ENCODE data around the gene SRD5A3. TPM values are rescaled to one million over a fixed set of nuclear protein-coding genes. Genes with fewer than 3 reads are reported as not detected.
"Not testable (repeated sequence)": the region's sequence is repeated elsewhere in the genome, so short reads cannot be mapped to it uniquely, and the experiment has no call there.

Gene SRD5A3
- total RNA-seq, 6 donors from 2014 or later = 7.2 to 21.4 (median 13.0) TPM

DNA sequence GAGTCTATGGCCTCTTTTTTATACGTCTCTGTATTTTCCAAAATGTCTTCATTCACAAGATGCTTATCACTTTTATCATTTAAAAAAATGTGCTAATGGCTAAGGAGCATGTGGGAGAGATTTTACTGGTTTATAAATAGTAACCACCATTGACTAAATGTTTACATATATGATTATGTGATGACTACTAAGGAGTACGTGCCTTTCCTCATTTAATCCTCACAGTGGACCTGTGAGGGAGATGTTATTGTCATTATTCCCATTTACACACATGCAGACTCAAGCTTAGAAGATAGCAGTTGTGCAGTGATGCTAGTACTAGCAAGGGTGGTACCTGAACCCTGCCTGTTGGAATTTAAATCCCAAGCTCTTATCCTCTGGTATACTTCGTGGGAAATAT is 2.4 kb downstream of the SRD5A3 start:
- WGBS, 2 donors = 63 to 64% methylated on average over 3 of the region's 3 CpGs
- Histone ChIP-seq H3K9me3 (no peaks in the 10 kb centered on the region), H3K4me1 (peaks cover 20 to 37% (median 31%) of the 10 kb centered on the region in 4 donors), H3K27ac (no peak overlapping the region), H3K36me3 (no peaks in the 10 kb centered on the region), H3K27me3 (no peaks in the 10 kb centered on the region), H3K4me3 (no peak overlapping the region)
- TF ChIP-seq POLR2A (IDR thresholded peaks at IDR 0.05) (no peak), EP300 (IDR thresholded peaks at IDR 0.05) (no peak), POLR2AphosphoS5 (IDR thresholded peaks at IDR 0.05) (no peak)
- TF ChIP-seq, protein P1, sequence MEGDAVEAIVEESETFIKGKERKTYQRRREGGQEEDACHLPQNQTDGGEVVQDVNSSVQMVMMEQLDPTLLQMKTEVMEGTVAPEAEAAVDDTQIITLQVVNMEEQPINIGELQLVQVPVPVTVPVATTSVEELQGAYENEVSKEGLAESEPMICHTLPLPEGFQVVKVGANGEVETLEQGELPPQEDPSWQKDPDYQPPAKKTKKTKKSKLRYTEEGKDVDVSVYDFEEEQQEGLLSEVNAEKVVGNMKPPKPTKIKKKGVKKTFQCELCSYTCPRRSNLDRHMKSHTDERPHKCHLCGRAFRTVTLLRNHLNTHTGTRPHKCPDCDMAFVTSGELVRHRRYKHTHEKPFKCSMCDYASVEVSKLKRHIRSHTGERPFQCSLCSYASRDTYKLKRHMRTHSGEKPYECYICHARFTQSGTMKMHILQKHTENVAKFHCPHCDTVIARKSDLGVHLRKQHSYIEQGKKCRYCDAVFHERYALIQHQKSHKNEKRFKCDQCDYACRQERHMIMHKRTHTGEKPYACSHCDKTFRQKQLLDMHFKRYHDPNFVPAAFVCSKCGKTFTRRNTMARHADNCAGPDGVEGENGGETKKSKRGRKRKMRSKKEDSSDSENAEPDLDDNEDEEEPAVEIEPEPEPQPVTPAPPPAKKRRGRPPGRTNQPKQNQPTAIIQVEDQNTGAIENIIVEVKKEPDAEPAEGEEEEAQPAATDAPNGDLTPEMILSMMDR (IDR thresholded peaks at IDR 0.05) = no peak
- no peak for DNase-seq
- no peak for ATAC-seq (ENCODE audit: low FRiP score in 2 of 2)

DNA sequence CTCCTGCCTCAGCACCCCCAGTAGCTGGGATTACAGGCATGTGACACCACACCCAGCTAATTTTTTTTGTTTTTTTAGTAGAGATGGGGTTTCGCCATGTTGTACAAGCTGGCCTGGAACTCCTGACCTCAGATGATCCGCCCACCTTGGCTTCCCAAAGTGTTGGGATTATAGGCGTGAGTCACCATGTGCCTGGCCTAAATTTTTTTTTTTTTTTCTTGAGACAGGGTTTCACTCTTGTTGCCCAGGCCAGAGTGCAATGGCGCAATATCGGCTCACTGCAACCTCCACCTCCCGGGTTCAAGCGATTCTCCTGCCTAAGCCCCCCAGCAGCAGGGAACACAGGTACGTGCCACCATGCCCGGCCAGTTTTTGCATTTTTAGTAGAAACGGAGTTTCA is 4.8 kb downstream of the SRD5A3 start:
- WGBS, 2 donors = 93 to 96% methylated on average over 10 of the region's 10 CpGs
- not testable (repeated sequence) for H3K27me3 ChIP-seq; ATAC-seq (ENCODE audit: low FRiP score in 2 of 2)

DNA sequence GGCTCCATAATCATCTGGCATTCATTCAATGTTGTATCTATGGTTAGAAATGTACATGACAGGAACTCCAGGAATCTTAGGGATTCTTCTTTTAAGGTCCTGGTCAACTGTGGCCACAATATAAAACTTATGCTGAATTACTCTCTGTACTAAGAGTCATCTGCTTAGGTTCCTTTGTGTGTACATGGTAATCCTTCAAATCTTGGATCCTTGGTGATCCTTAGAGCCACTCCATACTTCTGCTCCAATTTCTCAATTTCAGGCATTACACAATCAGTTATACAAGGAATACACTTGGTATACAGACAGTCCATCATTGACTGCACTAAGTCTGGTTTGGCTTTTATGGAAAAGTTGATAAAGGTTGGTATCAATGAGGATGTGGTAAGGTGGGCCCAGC is 5.8 kb downstream of the SRD5A3 start:
- Histone ChIP-seq H3K36me3 (peaks cover 0 to 5% (median 0%) of the 10 kb centered on the region in 4 donors), H3K4me3 (no peak overlapping the region)
- no peak for ATAC-seq (ENCODE audit: low FRiP score in 2 of 2)

More for the DNA sequence above, 4.8 kb downstream of the SRD5A3 start:
- H3K4me1 ChIP-seq = peaks cover 20 to 31% (median 28%) of the 10 kb centered on the region in 4 donors
- not testable (repeated sequence) for H3K36me3 ChIP-seq, H3K27ac ChIP-seq, H3K4me3 ChIP-seq, DNase-seq, H3K9me3 ChIP-seq

DNA sequence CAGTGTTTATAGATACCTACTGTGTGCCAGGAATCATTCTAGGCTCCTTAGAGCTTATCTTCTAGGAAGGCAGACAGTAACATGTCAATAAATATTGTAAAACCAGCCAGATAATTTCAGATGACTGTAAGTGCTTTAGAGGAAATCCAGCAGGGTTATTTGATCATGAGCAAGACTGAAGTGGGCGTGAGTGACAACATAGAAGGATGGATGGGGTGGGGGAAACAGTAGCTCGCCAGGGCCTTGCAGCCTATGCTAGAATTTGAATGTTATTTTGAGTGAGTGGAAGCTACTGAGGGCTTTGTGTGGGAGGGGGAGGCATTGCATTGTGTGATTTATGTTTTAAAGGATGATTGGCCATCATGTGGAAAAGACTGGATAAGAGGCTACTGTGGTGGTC is 6.7 kb downstream of the SRD5A3 start:
- Histone ChIP-seq H3K27ac (no peak overlapping the region), H3K4me1 (peaks cover 12 to 29% (median 23%) of the 10 kb centered on the region in 4 donors), H3K4me3 (no peak overlapping the region), H3K9me3 (no peaks in the 10 kb centered on the region), H3K27me3 (no peaks in the 10 kb centered on the region), H3K36me3 (peaks cover 0 to 5% (median 0%) of the 10 kb centered on the region in 4 donors)
- DNase-seq = no peak
- 91 to 94% methylated on average over 2 of the region's 2 CpGs for WGBS, 2 donors
- no peak for ATAC-seq (ENCODE audit: low FRiP score in 2 of 2)
- TF ChIP-seq, protein P1 (IDR thresholded peaks at IDR 0.05) = no peak
- TF ChIP-seq POLR2AphosphoS5 (IDR thresholded peaks at IDR 0.05) = no peak
- no peak for TF ChIP-seq EP300 (IDR thresholded peaks at IDR 0.05)

More for the DNA sequence above, 5.8 kb downstream of the SRD5A3 start:
- no peaks in the 10 kb centered on the region for H3K27me3 ChIP-seq
- H3K27ac ChIP-seq = no peak overlapping the region
- DNase-seq = no peak
- no peaks in the 10 kb centered on the region for H3K9me3 ChIP-seq
- H3K4me1 ChIP-seq = peaks cover 19 to 32% (median 28%) of the 10 kb centered on the region in 4 donors
- TF ChIP-seq POLR2AphosphoS5 (IDR thresholded peaks at IDR 0.05) = no peak
- TF ChIP-seq POLR2A (IDR thresholded peaks at IDR 0.05) = no peak
- TF ChIP-seq, protein P1 (IDR thresholded peaks at IDR 0.05) = no peak
- TF ChIP-seq EP300 (IDR thresholded peaks at IDR 0.05) = no peak

DNA sequence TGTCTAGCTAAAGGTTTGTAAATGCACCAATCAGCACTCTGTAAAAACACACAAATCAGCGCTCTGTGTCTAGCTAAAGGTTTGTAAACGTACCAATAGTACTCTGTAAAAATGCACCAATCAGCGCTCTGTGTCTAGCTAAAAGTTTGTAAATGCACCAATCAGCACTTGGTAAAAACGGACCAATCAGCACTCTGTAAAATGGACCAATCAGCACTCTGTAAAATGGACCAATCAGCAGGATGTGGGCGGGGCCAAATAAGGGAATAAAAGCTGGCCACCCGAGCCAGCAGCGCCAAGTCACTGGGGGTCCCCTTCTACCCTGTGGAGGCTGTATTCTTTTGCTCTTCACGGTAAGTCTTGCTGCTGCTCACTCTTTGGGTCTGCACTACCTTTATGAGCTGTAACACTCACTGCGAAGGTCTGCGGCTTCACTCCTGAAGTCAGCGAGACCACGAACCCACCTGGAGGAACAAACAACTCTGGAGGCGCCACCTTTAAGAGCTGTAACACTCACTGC is 7.2 kb downstream of the SRD5A3 start:
- H3K27me3 ChIP-seq; H3K9me3 ChIP-seq; H3K36me3 ChIP-seq; H3K4me3 ChIP-seq; H3K27ac ChIP-seq; ATAC-seq (ENCODE audit: low FRiP score in 2 of 2): not testable (repeated sequence)
- 91 to 98% methylated on average over 13 of the region's 13 CpGs for WGBS, 2 donors
- peak in 1 of 2 donors; percentile 17 for DNase-seq
- peaks cover 8 to 33% (median 23%) of the 10 kb centered on the region in 4 donors for H3K4me1 ChIP-seq

DNA sequence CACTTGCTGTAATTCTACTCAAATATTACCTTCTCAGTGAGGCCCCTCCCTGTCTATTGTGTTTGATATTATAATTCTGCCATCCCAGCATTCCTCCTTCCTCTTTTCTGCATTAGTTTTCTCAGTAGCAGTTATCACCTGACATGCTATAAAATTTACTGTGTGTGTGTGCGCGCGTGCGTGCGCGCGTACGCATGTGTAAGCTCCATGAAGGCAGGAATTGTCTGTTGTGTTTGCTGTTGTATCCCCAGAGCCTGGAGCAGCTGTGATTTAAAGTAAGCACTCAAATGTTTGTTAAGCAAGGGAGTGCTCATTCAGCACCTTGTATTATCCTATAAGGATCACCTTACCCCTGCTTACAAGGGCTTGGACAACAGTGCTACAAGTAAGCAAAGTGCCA is 8.6 kb downstream of the SRD5A3 start:
- TF ChIP-seq, protein P1 (IDR thresholded peaks at IDR 0.05) = no peak
- TF ChIP-seq POLR2AphosphoS5 (IDR thresholded peaks at IDR 0.05) (no peak), EP300 (IDR thresholded peaks at IDR 0.05) (no peak), POLR2A (IDR thresholded peaks at IDR 0.05) (no peak)
- Histone ChIP-seq H3K27me3 (no peaks in the 10 kb centered on the region), H3K36me3 (peaks cover 0 to 5% (median 0%) of the 10 kb centered on the region in 4 donors), H3K4me1 (peaks cover 3 to 42% (median 31%) of the 10 kb centered on the region in 4 donors), H3K27ac (peak overlapping the region in 1 of 4 donors; percentile 30), H3K4me3 (no peak overlapping the region), H3K9me3 (no peaks in the 10 kb centered on the region)
- WGBS, 2 donors = 89 to 97% methylated on average over 8 of the region's 8 CpGs
- DNase-seq (peak in 1 of 2 donors; percentile 41), ATAC-seq (ENCODE audit: low FRiP score in 2 of 2) (no peak)
